ENCODE measurements around the gene NAALADL2.
"Not testable (repeated sequence)": the region's sequence is repeated elsewhere in the genome, so short reads cannot be mapped to it uniquely, and the experiment has no call there.

NAALADL2 gene

DNA sequence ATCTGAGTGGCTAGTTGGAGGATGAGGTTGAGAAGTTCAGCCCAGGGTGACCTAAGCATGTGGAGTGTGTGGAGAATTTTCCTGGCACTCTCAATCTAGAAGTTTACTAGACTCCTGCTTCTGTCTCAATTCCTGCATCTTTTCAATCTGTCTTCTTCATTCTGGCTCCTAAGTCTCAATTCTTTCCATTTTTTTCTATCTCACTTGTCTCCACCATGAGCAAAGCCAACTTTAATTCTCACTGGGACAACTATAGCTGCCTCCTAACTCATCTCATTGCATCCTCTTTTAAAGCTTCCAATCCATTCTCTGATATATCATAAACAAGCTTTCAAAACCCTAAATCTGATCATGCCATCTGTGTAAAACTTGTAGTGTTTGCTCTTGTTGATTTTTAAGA lies 569.3 kb downstream of the NAALADL2 start:
- DNase-seq (ENCODE audit: low read depth): no peak

DNA sequence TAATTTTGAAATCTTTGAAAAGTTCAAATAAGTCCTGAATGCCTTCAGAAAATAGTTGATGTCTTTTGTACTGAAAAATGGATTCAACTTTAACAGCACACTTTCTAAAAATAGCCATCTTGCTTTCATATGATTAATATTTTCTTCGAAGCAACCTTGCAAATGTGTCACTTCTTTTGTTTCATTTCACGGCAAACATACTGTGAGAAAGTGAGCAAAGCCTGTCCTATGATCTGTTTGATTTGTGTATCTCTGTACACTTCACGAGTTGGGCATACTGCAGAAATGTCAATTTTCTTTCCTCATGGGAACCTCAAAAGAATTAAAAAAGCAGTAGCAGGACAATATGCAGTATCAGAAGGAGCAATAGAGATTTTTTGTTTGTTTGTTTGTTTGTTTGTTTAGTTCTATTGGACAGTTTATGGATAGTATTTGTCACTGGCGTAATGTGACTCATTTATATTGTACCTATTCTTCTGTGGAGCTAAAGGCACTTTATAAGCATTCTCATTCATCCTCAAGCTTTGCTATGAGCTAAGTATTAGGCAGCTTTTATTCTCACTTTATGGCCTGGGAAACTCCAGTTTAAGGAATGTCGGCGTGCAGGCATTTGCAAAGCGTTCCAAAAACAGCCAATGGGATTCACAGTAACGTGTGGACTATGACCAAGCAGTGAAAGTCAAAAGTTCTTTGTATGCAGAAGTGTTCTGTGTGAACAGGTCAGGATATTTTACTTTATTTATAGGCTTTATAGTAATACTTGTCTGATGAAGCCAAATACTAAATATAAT lies 572.0 kb downstream of the NAALADL2 start:
- no peak for DNase-seq (ENCODE audit: low read depth)

DNA sequence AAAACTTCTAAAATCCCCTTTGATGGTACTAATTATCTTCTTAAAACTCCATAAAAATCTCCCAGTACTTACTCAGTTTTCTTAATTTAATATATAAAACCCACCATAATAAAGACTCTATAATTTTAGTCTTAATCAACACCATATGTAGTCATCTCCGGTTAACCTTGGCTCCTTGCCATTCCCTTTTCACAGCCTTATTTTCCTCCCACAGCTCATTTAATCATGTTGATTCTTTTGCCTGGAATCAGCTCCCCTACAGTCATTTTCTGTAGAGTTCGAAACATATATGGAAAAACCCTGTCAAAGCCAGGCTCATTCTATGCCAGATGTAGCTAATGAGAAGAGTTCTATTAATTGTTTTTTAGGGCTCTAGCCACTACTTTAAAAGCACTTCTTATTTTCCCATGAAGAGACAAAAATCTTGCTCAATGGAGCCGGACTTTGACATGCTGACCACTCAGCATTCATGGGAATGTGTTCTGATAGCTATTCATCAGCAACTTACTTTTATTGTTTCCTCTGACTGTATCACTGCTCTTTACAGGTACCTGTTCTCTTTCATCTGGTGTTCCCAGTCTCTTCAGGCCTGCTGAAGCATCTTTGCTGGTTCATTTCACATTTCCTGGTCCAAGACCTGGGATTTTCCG lies 573.4 kb downstream of the NAALADL2 start:
- DNase-seq (ENCODE audit: low read depth): no peak

DNA sequence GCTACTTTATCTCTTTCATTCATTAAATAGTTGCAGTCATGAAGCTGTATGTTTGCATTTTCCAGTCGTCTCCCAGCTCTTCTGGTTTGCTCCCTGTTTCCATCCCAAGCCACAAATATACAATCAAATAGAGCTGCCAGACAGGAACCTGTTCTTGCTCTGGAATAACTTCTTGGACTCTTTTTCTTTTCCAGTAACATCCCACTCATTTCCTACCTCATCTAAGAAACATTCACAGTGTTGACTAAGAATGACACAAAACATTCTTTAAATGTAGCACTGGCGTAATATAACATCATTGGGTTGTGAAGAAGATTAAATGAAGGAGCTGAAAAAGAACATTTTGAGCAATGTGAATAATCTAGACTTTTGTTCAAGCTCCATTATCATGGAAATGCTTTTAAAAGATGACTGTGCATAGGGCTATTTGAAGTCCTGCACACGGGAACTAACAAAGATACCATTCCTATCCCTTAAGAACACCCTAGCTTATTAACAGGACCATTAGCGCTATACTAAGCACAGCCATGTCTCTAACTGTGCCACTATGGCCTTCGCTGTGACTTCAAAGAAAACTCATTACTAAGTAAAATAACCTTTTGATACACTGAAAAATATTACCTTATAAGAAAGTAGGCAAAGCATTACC lies 574.0 kb downstream of the NAALADL2 start:
- DNase-seq (ENCODE audit: low read depth): no peak

DNA sequence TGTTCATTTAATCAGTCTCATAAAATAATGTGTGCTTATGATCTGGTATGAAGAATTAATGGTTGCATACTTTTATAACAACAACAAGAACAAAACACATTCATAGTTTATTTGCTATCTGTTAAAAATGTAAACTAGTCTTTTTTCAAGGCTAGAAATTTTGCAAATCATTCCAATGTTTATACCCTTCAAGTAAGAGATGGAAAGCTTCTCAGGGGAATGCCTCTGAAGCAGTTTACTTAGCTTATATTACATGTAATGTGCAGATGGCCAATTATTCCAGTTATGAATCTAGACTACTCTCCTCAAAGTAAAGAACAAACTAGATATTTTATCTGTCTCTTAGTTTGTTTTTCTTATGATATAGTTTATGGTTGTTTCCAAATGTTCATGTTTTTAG lies 575.4 kb downstream of the NAALADL2 start:
- no peak for DNase-seq (ENCODE audit: low read depth)

DNA sequence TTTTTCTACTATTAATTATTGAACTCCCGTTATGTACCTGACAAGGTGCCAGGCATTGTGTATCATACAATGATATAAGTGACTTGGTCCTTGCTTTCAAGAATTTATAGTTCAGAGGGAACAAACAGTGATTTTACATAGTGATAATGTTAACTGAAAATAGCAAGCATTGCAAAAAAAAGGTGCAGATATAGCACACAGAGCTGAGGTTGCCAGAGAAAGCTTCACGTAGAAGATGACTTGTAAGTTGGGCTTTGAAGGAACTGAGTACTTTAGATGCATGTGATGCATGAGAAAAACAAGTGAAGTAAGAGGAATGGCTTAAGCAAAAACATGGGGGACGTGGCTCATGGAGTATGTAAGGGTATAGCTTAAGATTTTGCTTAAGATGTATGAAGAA lies 584.5 kb downstream of the NAALADL2 start:
- no peak for DNase-seq (ENCODE audit: low read depth)

GRCh38 chr3:175445741-175446140 lies 586.6 kb downstream of the NAALADL2 start:
- DNase-seq (ENCODE audit: low read depth): no peak

DNA sequence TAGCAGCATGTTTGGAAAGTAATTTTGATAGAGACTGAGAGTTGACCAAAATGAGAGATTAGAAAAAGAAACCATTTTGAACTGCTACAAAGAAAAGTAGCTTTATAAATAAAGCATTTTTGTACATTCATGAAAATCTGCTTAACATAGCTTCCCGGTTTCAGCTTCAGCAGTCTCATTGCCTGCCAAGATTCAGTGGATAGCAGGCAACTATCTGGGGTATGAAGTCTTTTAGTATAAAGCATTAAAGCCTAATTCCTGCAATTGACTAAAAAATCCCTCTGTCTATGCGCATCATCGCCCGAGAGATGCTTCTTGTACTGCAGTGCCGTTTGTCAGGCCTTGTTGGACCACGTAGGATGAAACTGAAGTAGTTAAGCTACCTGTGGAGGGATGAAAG lies 588.4 kb downstream of the NAALADL2 start:
- no peak for DNase-seq (ENCODE audit: low read depth)

DNA sequence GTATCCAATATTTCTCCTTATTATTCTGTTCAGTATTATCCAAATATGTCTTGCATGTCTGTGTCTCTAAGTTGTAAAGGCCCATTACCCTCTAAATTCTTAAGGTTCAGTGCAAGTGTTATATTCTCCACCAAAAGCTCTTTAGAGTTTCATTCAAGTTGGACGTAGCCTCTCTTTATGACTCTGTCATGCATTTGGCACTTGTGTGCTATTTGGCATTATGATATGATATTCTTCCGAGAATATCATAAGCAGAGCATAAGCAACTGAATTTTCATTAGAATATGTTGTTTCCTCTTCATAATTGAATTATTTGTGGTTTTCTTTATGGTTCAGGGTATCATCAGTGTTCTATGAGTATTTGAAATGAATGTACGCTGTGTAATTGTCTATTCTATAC lies 594.2 kb downstream of the NAALADL2 start:
- no peak for DNase-seq (ENCODE audit: low read depth)

DNA sequence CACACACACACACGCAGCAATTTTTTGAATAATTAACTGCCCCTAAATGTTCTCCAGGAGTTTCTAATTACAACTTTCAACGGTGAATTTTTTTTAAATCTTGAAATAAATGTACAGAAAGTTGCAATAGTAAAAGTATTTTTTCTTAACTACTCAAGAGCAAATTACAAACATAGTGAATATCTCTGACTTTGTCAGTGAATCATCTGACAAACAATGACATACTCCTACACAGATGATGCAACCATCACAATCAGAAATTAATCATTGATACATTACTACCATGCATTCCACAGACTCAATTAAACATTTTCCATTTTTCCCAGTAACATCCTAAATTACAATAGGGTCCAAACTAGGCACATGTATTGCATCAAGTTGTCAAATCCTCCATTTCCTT lies 597.3 kb downstream of the NAALADL2 start:
- DNase-seq (ENCODE audit: low read depth): no peak

- DNase-seq (ENCODE audit: low read depth): no peak
Observed at GRCh38 chr3:175457301-175457700, 598.2 kb downstream of the NAALADL2 start.

DNA sequence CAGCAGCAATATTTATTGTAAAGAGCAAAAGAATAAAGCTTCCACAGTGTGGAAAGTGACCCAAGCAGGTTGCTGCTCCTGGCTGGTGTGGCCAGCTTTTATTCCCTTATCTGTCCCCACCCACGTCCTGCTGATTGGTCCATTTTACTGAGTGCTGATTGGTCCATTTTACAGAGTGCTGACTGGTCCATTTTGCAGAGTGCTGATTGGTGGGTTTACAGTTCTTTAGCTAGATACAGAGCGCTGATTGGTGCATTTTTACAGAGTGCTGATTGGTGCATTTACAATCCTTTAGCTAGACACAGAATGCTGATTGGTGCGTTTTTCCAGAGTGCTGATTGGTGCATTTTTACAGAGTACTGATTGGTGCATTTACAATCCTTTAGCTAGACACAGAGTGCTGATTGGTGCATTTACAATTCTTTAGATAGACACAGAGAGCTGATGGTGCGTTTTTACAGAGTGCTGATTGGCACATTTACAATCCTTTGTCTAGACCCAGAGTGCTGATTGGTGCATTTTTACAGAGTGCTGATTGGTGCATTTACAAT lies 601.8 kb downstream of the NAALADL2 start:
- DNase-seq (ENCODE audit: low read depth): not testable (repeated sequence)

- DNase-seq (ENCODE audit: low read depth): no peak
Observed at GRCh38 chr3:175464362-175464761, 605.2 kb downstream of the NAALADL2 start.

DNA sequence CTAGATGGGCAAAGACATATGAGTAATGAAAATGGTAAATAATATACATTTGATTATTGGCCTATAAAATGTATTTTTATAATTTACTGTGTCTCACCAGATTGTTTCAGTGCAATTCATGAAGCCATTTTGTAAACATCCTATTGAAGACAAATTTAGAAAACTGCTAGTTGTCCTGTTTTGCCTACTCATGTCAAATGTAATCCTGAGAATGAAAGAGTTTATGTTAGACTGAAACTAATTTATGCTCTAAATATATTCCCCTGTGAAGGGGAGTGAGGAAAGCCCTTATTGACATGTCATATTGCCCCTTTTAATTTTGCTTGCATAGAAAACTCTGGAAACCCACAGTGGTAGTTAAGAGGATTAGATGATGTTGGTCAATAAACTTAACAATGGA lies 610.0 kb downstream of the NAALADL2 start:
- no peak for DNase-seq (ENCODE audit: low read depth)

DNA sequence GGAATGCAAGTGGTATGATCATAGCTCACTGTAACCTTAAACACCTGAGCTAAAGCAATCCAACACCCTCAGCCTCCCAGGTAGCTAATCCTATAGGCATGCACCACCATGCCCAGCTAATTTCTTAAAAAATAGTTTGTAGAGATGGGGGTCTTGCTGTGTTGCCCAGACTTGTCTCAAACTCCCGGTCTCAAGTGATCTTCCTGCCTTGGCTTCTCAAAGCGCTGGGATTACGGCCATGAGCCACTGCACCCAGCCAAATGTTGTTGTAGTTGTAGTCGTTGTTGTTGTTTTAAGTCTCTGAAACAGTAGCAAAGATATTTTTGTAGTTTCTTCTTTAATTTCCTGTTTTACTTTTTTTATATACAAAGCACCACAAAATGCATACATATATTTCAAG lies 616.6 kb downstream of the NAALADL2 start:
- no peak for DNase-seq (ENCODE audit: low read depth)

DNA sequence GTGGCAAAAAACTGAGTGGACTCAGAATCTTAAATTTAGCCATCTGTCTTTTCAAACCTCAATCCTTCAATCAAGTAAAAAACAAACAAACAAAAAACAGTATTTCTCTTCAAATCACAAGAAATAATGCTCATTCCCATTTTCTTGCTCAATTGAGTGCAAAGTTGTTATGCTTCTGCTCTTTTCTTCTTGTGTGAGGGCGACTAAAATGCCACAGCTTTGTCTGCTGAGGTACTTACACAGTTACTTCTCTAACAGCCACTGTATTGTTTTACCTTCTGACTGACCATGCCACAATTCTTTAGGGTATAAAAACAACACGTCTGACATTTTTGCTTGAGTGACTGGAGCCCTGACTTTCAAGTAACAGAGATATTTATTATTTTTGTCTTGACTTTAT lies 617.4 kb downstream of the NAALADL2 start:
- DNase-seq (ENCODE audit: low read depth): no peak

DNA sequence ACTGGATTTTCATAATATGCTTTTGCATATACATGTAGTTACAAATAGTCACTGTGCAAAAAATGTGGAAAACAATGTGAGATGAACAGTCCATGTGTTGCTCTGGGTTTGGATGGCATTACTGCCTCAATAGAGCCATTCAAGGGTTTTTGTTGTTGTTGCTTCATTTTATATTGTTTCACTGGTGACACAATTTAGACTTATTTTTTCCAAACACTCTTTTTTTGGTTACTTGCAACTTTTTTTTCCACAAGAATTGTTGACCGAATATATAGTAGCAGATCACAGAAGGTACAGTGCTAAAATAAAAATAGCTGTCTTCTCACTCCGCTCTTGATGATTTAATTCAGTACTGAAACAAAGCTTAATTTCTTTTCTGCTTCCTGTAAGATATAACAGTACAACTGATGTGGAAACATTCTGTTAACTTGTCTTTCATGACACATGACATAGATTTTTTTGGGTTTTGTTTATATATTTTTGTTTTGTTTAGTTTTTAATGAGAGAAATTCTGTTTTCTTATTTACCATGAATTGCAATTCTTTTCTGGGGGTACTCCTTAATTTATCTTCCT lies 618.6 kb downstream of the NAALADL2 start:
- no peak for DNase-seq (ENCODE audit: low read depth)

- no peak for DNase-seq (ENCODE audit: low read depth)
Observed at GRCh38 chr3:175478301-175478700, 619.2 kb downstream of the NAALADL2 start.

- DNase-seq (ENCODE audit: low read depth): no peak
Observed at GRCh38 chr3:175479175-175479574, 620.0 kb downstream of the NAALADL2 start.

DNA sequence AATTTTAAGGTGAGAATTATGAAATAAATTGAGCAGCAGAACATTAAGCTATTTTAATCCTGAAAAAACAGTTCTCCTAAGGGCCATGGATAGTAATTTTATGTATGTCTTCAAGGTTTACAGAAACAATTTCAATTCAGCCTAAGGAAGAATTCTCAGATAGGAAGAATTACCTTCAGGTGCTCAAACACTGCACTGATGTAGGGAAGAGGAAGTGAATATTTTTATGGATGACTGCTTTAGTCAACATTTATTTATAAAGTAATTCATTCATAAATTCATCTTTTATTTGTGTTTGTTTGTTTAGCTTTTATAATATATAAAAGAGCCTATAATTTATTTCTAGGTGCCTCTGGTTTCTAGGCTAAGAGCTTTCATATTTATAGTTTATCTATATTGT lies 620.7 kb downstream of the NAALADL2 start:
- no peak for DNase-seq (ENCODE audit: low read depth)

DNA sequence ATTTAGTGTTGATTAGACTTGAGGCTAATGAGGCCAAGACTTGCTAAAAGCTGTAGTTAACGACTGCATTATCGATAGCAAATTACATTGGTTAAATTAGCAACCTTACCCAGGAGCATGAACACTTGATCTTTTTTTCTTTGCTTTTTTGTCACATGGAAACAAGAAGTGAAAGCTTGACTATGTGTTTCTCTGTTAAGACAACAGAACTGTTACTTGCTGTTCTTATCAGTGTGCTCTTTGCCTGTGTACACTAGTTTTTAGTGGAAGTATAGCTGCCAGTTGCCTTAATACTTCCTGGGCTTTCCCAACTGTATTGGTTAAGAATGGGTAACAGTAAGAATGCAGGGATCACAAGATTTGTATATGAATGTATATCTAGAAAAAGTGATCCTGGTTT lies 625.5 kb downstream of the NAALADL2 start:
- no peak for DNase-seq (ENCODE audit: low read depth)

- DNase-seq (ENCODE audit: low read depth): no peak
Observed at GRCh38 chr3:175485436-175485835, 626.3 kb downstream of the NAALADL2 start.

- no peak for DNase-seq (ENCODE audit: low read depth)
Observed at GRCh38 chr3:175486255-175486654, 627.1 kb downstream of the NAALADL2 start.

All from stimulated activated CD8-positive, alpha-beta memory T cell treated with anti-CD3 and anti-CD28 coated beads, Interleukin-12 subunit alpha, Interleukin-12 subunit beta, amount 100 ng/mL, for 4 hours (primary cell).